ENCODE data around the gene PIK3AP1. TPM values are rescaled to one million over a fixed set of nuclear protein-coding genes. Genes with fewer than 3 reads are reported as not detected.

Gene PIK3AP1
- total and polyA plus RNA-seq, 2 of the 4 experiments (the other 2 are of a cell fraction): under 0.01 to 0.14 TPM

DNA sequence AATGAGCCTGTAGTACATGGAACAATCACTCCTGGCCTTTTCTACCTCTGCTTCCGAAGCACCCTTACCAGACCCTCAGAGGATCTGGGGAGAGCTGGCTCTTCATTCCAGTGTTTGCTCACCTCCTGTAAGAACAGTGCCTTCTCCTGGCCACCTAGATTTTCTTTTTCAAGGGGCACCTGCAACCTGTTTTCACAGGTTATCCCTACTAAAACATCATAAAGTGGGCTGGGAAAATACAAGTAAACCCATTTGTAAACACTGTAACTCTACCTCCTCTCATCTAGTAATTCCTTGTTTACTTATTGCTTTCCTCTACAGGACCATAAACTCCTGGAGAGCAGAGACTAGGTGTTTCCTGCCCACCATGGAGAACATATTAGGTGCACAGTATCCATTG is 1.1 kb downstream of the PIK3AP1 start:
- intact Hi-C loops (cut with micrococcal nuclease) (no loop called here), in situ Hi-C loops (cut with MboI; ENCODE audit: low sequenced_read_pairs) (no loop called here), dilution Hi-C loops (cut with HindIII; ENCODE audit: low sequenced_read_pairs, unreplicated experiment) (no loop called here)
- H3K23ac ChIP-seq (ENCODE audit: low read depth, low read length): no peak overlapping the region
- no peak overlapping the region for H2AK9ac ChIP-seq (replicated peaks; ENCODE audit: low read depth, low read length, poor library complexity)
- no peaks in the 10 kb centered on the region for H3K79me1 ChIP-seq (ENCODE audit: low read depth in 1 of 2, low read length in 2 of 2)
- POLR2A ChIA-PET (ENCODE audit: unreplicated experiment): no interaction called here
- H3K18ac ChIP-seq (ENCODE audit: low read depth, low read length): no peak overlapping the region
- CTCF ChIA-PET: no interaction called here
- H2BK20ac ChIP-seq (ENCODE audit: low read depth, low read length): no peak overlapping the region
- no peak overlapping the region for H2BK120ac ChIP-seq (ENCODE audit: low read depth, low read length)
- DNase-seq: no peak
- no peak for ATAC-seq (ENCODE audit: low read depth)
- no peaks in the 10 kb centered on the region for H4K20me1 ChIP-seq (ENCODE audit: insufficient read depth, low read length)
- no peak overlapping the region for H2BK5ac ChIP-seq (ENCODE audit: low read depth, low read length, poor library complexity, severe bottlenecking)
- no peak overlapping the region for H2AK5ac ChIP-seq (ENCODE audit: low read depth, low read length)
- no peak overlapping the region for H3K4me3 ChIP-seq (ENCODE audit: insufficient read depth, low read depth, low read length)
- no peaks in the 10 kb centered on the region for H3K9me1 ChIP-seq (ENCODE audit: insufficient read depth, low read length)
- no peak overlapping the region for H3K14ac ChIP-seq (replicated peaks; ENCODE audit: low read depth, low read length)
- no peak overlapping the region for H4K8ac ChIP-seq (ENCODE audit: low read depth in 2 of 2, low read length in 2 of 2)
- TF ChIP-seq NFE2L2 (IDR thresholded peaks at IDR 0.05; ENCODE audit: low read depth, low read length): no peak
- no peak for TF ChIP-seq MAZ (IDR thresholded peaks at IDR 0.05; ENCODE audit: borderline replicate concordance, low read depth, low read length)
- no peak for TF ChIP-seq CEBPB (IDR thresholded peaks at IDR 0.05; ENCODE audit: low read depth, low read length)
- no peak for TF ChIP-seq MXI1 (IDR thresholded peaks at IDR 0.05; ENCODE audit: borderline replicate concordance, low read depth, low read length)
- no peak for TF ChIP-seq RFX5 (IDR thresholded peaks at IDR 0.05; ENCODE audit: low read depth, low read length)
- TF ChIP-seq RCOR1 (IDR thresholded peaks at IDR 0.05; ENCODE audit: insufficient replicate concordance, low read length): no peak
- no peak for TF ChIP-seq FOS (IDR thresholded peaks at IDR 0.05; ENCODE audit: low read depth, low read length)
- no peak for TF ChIP-seq POLR2A (IDR thresholded peaks at IDR 0.05; ENCODE audit: low read depth, low read length)
- TF ChIP-seq BHLHE40 (IDR thresholded peaks at IDR 0.05; ENCODE audit: low read depth, low read length): no peak
- no peak for TF ChIP-seq CHD1 (IDR thresholded peaks at IDR 0.05; ENCODE audit: low read depth, low read length)
- no peak for TF ChIP-seq USF2 (IDR thresholded peaks at IDR 0.05; ENCODE audit: low read depth, low read length)
- TF ChIP-seq, protein P1, sequence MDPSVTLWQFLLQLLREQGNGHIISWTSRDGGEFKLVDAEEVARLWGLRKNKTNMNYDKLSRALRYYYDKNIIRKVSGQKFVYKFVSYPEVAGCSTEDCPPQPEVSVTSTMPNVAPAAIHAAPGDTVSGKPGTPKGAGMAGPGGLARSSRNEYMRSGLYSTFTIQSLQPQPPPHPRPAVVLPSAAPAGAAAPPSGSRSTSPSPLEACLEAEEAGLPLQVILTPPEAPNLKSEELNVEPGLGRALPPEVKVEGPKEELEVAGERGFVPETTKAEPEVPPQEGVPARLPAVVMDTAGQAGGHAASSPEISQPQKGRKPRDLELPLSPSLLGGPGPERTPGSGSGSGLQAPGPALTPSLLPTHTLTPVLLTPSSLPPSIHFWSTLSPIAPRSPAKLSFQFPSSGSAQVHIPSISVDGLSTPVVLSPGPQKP (IDR thresholded peaks at IDR 0.05; ENCODE audit: borderline replicate concordance, low read depth, low read length): no peak
- TF ChIP-seq, protein P2, sequence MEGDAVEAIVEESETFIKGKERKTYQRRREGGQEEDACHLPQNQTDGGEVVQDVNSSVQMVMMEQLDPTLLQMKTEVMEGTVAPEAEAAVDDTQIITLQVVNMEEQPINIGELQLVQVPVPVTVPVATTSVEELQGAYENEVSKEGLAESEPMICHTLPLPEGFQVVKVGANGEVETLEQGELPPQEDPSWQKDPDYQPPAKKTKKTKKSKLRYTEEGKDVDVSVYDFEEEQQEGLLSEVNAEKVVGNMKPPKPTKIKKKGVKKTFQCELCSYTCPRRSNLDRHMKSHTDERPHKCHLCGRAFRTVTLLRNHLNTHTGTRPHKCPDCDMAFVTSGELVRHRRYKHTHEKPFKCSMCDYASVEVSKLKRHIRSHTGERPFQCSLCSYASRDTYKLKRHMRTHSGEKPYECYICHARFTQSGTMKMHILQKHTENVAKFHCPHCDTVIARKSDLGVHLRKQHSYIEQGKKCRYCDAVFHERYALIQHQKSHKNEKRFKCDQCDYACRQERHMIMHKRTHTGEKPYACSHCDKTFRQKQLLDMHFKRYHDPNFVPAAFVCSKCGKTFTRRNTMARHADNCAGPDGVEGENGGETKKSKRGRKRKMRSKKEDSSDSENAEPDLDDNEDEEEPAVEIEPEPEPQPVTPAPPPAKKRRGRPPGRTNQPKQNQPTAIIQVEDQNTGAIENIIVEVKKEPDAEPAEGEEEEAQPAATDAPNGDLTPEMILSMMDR (conservative IDR thresholded peaks at IDR 0.05; ENCODE audit: low read depth, low read length): no peak
- TF ChIP-seq MAFK (IDR thresholded peaks at IDR 0.05; ENCODE audit: low read depth, low read length): no peak
- no peak overlapping the region for H3K4ac ChIP-seq (ENCODE audit: low read depth, low read length)
- H2BK15ac ChIP-seq (ENCODE audit: low read depth, low read length): no peak overlapping the region
- WGBS, 2 experiments (ENCODE audit: extremely low coverage in 2 of 2, insufficient read length in 1 of 2): no CpG with 5 or more reads among the region's 1 CpG
- H3K56ac ChIP-seq (ENCODE audit: extremely low read depth, insufficient read depth, low read length): no peak overlapping the region
- H4K91ac ChIP-seq (ENCODE audit: insufficient read depth, low read depth, low read length): no peak overlapping the region
- H2AFZ ChIP-seq (replicated peaks; ENCODE audit: low read length, poor library complexity): no peak overlapping the region
- H3K27me3 ChIP-seq (ENCODE audit: control insufficient read depth, insufficient read depth, low read length): peaks cover 49% of the 10 kb centered on the region
- no peaks in the 10 kb centered on the region for H3K9me3 ChIP-seq (ENCODE audit: control insufficient read depth, insufficient read depth, low read length)
- no peak overlapping the region for H3K27ac ChIP-seq (ENCODE audit: insufficient read depth, low read length)
- no peak overlapping the region for H3K9ac ChIP-seq (ENCODE audit: low read depth, low read length)
- H4K5ac ChIP-seq (ENCODE audit: low read depth, low read length): no peak overlapping the region
- H3K4me1 ChIP-seq (ENCODE audit: control insufficient read depth, insufficient read depth, low read length): peaks cover under 1% of the 10 kb centered on the region; the same call in 1 of the 2 replicates
- H3K36me3 ChIP-seq (ENCODE audit: control insufficient read depth, insufficient read depth, low read length): no peaks in the 10 kb centered on the region
- no TSS peak for BruUV-seq (replicated peaks)
- no peak overlapping the region for H3K4me2 ChIP-seq (ENCODE audit: low read depth, low read length)
